Mesenteric fat pad (tissue), 1 donor: ENCODE measurements around the gene RHOT2. TPM values are rescaled to one million over a fixed set of nuclear protein-coding genes. Genes with fewer than 3 reads are reported as not detected.

ENCODE experiments used
- DNase-seq: peaks from one replicate; pipeline ENCODE4 v3.0.0-alpha.2; 2020; ENCODE audit warnings: low spot score
- total RNA-seq: library from RNA; stranded (reverse); fragmentation: NEBNext Ultra II Directional; extraction: Animal tissue kit (Norgen Biotek cat#: 25700); gene quantifications from one replicate; pipeline ENCODE4 v1.2.1, GENCODE V29; 2021
- donor health status: DM: yes; HTN: yes; CAD: no.

Gene RHOT2
- total RNA-seq, 1 donor from 2014 or later, result 73.9 TPM

DNA sequence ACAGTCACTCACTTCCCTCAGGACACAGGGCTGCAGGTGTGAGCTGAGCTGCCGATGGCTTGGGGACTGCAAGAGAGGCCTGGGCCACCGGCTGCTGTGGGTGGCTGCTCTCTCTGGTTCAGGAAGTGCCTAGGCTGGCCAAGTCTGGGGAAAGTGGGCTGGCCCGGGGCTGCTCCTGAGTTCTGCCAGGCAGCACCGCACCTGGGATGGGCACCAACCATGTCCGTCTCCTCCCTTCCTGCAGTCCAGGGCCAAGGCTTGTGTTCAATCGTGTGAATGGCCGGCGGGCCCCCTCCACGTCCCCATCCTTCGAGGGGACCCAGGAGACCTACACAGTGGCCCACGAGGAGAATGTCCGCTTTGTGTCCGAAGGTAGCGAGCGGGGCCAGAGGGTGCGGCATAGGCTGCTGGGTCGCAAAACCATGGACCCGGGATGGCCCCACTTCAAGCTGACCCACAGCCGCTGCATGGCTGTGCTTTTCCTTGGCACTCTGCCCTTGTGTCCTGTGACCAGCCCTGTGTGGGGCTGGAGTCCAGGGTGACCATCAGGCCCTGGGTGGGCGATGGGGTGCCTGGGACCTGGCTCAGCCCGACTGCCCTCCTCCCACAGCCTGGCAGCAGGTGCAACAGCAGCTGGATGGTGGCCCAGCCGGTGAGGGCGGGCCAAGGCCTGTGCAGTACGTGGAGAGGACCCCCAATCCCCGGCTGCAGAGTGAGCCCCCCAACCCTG is 20.6 kb upstream of the RHOT2 start:
- DNase-seq, result no peak

- DNase-seq, result no peak
Measured at GRCh38 chr16:648071-648780, 19.7 kb upstream of the RHOT2 start.

DNA sequence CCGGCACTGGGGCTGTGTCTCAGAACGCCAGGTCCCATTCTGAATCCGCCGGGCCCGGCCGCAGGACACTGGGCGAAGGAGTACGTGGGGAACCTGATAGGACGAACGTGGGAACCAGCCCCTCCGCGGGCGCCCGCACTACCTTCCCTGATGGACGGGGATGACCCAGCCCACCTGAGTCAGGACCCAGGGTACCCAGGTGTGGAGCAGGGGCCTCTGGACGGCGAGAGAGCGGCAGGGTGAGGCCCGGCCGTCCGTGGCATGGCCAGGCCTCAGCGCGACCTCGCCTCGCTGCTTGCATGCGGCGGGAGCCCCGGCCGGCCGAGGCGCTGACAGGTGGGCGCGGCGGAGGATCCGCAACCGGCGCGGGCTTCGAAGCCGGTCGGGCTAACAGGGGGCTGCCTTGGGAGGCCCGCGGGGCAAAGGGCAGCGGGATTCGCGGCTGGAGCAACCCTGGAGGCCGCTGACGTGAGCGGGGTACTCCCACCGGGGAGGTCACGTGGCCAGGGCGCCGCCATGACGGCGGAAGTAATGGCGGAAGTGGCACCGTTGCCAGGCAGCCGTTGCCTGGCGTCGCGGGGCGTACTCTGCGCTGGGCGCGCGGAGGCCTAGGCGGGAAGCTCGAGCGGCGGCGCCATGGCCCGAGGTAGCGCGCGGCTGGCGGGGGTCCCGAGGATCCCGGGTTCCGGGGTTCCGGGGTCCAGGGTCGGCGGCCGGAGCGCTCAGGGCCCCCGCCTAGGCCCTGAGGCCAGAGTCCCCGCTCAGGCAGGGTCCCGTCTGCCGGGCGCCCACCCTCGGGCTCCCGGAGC is 18.9 kb upstream of the RHOT2 start, which contains the start of gene WDR90:
Gene WDR90, plus strand, starts transcription at position 585 of the 809 bp plus-strand sequence. Its CDS starts 52 bp downstream, at position 637.
- peak; percentile 99 for DNase-seq

GRCh38 chr16:649631-650030 is 18.3 kb upstream of the RHOT2 start:
- DNase-seq, result no peak

DNA sequence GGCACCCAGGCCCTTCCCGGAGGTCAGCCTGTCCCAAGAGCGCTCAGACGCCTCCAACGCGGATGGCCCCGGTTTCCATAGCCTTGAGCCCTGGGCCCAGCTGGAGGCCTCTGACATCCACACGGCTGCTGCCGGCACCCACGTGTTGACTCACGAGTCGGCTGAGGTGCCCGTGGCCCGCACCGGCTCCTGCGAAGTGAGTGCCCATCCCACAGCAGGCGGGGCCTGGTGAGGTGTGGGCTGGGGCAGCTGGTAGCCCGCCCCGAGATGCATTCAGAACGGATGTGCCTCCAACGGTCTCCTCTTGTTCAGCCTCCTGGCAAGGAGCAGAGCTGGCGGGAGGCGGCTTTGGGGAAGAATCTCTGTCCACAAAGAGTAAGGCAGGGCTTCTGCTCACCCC is 16.1 kb upstream of the RHOT2 start:
- DNase-seq, result no peak

DNA sequence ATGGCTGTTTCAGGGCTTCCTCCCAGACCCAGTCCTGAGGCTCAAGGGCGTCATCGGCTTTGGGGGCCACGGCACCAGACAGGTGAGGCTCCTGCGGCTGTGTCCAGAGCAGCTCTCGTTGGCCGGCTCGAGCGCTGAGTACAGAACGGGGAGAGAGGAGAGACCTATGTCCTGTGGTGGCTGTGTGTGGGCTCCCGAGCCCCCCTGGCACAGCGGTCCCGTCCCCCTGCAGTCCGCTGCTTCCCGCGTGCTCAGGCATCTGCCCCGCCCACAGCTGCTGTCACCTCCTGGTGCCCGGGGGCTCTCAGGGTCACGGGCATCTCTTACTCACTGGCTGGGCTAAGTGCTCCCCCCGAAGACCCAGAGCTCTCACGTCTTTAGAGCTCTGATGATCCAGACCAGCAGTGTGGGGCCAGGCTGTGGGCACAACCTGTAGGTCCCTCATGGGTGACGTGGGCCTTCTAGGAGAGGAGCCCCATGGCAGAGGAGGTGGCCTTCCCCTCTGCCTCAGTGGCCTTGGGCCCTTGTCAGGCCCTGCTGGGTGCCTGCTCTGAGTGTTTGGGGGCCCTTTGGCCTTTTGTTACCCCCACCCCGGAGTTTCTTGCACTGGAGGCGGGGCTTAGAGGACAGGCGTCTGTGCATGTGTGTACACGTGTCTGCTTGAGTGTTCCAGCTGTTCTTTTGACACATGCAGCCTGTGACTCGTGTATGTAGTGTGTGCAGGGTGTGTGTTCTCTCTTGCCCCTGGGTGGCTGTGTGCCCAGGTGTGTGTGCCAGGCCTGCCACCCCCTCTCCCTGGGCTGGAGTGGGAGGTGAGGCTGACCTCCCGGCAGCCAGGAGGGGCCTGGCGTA is 15.3 kb upstream of the RHOT2 start:
- no peak for DNase-seq

DNA sequence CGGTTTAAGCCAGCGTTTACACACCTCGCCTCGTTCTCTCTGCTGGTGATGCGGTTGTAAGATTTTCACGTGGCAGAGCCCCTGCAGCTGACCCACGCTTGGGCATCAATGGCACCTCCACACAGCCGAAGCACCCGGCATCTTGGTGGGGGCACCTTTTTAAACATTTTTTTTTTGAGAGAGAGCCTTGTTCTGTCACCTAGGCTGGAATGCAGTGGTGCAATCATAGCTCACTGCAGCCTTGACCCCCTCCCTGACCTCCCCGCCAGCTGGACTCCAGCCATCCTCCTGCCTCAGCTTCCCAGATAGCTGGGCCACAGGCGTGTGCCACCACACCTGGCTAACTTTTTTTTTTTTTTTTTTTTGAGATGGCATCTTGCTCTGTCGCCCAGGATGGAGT is 13.9 kb upstream of the RHOT2 start:
- no peak for DNase-seq

- DNase-seq, result no peak
Measured at GRCh38 chr16:657487-657886, 10.4 kb upstream of the RHOT2 start.

DNA sequence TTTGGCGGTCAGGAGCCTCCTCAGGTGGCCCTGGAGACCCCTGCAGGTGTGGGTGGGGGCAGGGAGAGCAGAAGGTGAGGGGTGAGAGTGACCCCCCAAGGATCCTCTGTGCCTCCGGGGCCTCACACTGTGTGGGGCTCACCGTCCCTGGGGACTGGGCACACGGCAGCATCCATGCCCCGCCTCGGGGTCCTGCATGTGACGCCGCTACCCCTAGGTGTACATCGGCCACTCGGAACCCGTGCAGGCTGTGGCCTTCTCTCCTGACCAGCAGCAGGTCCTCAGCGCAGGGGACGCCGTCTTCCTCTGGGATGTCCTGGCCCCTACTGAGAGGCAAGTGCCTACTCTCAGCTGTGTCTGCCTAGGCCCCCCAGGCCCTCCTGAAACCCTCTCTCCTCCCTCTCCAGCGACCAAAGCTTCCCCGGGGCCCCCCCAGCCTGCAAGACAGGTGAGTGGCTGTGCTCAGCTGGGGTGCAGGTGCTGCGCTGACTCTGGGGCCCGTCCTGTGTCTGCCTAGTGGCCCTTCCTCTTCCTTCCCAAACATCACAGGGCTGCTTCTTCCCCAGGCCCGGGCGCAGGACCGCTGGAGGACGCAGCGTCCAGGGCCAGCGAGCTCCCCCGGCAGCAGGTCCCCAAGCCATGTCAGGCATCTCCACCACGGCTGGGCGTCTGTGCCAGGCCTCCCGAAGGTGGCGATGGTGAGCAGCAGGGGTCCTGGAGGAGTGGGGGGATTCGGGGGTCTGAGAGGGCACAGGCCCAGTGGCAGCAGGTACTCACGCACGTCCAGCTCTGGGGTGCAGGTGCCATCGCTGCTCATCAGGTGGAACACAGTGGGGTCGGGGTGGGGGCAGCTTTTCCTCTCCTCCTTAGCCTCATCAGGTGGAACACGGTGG is 9.0 kb upstream of the RHOT2 start:
- no peak for DNase-seq

DNA sequence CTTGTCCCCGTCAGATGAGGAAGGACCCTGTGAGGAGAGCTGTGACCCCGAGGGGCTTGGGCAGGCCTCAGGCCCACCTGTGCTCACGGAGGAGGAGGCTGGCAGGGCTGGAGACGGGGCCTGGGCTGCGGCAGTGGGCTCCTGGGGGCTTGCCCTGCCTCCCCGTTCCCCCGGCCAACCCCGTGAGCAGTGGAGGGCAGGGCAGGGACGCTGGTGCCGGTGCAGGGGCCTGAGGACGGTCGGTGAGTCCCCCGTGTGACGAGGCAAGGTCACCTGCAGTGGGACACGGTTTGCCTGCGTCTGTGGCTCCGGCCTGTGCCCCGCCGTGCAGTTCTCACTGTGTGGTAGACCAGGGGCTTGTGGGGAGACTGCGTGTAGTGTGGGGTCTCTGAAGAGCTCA is 8.3 kb upstream of the RHOT2 start:
- DNase-seq, result no peak

DNA sequence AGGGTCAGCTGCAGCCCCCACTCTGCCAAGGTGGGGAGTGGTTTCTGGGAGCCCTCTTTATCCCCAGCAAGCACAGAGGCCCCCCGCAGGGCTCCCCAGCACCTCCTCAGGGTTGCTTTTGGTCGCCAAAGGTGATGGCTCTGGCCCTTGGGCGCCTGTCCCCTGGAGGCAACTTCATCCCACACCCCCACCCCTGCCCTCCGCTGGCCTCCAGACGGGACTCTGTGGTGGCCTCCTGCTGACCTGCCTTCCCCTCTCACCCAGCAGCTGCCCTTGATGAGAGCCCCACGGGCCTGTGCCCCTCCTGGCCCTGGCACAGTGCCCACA is 7.8 kb upstream of the RHOT2 start:
- DNase-seq, result no peak

DNA sequence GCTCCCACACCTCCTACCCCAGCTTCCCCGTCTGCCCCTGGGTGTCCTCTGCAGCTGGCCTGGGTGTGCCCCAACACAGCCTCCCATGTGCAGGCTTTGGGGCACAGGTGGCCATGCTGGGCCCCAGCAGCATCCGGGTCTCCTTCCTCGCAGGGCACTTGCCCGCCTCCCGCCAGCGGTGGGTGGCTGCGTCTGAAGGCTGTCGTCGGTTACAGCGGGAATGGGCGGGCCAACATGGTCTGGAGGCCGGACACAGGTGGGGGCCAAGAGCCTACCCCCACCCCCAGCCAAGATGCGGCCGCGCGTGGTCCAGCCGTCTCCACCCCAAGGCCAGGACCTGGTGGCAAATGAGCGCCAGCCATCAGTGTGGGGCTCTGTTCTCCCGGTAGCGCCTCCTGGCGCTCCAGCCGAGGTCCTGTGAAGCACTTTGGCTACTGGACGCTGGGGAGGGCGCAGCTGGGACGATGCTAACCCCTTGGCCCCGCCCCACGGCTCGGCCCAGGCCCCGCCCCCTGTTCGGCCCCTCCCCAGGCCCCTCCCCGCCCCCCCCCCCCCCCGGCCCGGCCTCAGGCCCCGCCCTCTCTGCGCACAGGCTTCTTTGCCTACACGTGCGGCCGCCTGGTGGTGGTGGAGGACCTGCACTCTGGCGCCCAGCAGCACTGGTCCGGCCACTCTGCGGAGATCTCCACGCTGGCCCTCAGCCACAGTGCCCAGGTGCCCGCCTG is 7.3 kb upstream of the RHOT2 start:
- peak; percentile 95 for DNase-seq

- DNase-seq, result no peak
Measured at GRCh38 chr16:661184-661821, 6.6 kb upstream of the RHOT2 start.

DNA sequence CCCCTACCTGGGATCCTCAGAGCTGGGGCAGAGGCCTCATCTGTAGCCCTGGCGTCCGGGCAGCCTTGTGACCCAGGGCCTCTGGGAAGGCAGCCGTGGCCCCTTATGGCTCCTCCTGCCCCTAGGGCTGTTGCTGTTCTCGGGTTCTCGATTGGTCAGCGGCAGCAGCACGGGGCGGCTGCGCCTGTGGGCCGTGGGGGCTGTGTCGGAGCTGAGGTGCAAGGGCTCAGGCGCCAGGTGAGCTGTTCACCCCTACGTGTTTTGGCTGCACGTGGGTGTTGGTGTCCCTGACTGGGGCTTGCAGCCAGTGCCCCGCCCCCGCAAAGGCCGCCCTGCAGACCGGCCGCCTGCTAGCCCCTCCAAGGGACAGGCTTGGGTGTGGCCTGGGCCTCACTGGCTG is 5.8 kb upstream of the RHOT2 start:
- DNase-seq, result no peak

- DNase-seq, result no peak
Measured at GRCh38 chr16:662597-662996, 5.3 kb upstream of the RHOT2 start.

- no peak for DNase-seq
Measured at GRCh38 chr16:666572-666971, 1.4 kb upstream of the RHOT2 start.

GRCh38 chr16:667113-667779 is 686 bp upstream of the RHOT2 start:
- no peak for DNase-seq

GRCh38 chr16:668519-669171 is 713 bp downstream of the RHOT2 start:
- DNase-seq, result no peak
